HG02884 (cell line): Measurements from ENCODE around the gene RING1.

Experiments used
- ATAC-seq: cut with Tn5 transposase; IDR thresholded peaks from one replicate; pipeline ENCODE4 v1.9.1; 2021; ENCODE audit warnings: mild to moderate bottlenecking, moderate library complexity; ENCODE audit not compliant: unreplicated experiment

Gene RING1

DNA sequence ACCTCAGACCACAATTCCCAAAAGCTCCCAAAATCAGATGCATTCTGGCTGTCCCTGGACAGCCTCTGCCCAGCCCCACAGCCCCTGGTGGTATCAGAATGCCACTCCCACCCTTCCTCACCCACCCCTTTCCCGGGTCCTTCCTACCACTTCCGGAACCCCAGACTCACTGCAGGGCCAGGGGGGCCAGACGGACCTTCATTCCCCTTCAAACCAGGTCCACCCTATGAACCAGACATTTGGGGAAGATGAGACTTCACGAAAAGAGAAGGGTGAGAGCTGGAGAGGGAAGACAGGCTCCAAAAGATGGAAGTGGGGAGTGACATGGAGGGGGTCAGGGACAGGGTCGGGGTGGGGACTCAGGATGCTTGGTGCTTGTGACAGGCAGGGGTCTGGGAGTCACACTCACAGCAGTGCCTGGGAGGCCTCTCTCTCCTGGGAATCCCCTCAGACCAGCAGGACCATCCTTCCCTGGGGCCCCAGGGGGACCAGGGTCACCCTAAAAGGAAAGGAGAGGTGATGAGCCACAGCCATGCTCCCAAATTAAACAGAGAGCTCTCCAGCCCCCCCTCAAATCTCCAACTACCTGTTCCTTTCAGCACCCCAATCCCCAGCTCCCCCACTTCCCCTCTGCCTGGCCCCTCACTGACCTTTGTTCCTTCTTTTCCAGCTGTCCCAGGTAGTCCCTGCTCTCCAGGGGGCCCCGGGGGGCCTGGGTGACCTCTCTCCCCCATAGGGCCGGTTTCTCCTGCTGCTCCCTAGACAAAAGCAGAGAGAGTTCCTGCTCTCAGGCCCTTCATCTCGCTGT lies 36.2 kb upstream of the RING1 start:
- ATAC-seq, result no peak

DNA sequence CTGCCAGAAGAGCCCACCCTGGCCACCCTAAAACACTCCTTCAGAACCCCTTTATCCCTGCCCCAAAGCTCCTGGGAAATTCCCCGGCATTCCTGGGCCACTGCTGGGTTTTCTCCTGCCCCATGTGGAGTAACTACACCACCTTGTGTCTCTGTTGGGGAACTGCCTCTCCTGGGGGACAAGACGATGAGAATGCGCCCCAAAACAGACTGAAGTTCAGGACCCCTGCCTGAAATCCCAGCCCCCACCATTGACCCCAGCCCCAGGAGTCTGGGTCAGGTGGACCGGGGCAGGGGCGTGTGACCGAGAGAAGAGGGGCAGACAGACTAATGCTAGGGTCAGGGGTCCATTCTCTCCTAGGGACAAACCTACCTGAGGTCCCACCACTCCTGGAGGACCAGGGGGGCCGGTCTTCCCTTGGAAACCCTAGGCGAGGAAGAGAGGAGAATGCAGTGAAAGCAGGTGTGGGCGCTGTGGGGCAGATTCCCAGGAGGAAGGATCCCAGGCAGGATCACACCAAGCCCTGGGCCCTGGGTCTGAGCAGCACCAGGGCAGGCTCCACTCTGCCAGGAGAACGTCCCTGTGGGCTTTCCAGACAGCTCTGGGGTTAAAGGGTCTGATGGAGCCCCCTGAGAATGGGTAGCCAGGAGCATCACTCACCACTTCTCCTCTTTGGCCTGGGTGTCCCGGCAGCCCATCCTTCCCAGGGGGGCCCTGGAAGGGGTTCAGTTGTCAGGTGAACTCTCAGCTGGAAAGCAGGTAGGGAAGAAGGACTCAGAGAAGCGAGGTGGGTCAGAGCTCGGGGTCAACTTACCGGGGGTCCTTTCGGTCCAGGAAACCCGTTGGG lies 35.4 kb upstream of the RING1 start:
- ATAC-seq, result no peak

DNA sequence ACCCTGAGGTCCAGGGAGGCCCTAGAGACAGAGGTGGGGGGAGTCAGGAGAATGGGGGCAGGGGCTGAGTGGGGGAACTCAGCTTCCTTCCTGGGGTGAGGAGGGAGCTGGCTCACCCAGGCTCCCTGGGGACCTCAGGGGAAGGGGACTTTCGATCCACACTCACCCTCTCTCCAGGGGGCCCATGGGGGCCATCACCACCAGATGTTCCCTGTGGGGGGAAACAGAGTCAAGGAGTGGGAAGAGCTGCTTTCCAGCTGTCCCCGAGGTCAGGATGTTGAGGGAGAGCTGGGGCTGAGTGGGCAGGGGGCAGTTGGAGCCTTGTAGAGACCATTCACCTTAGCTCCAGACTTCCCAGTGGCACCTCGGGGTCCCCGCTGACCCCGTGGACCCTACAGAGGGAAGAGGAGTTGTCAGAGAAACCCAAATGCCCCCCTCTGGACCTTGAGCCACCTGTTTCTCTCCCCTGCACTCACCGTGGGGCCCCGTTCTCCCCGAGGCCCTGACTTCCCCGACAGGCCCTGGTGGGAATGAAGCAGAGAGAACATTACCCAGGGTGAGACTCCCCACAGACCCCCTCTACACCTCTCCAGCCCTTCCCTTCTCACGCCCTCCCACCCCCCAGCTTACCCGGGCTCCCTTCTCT lies 34.6 kb upstream of the RING1 start:
- no peak for ATAC-seq

DNA sequence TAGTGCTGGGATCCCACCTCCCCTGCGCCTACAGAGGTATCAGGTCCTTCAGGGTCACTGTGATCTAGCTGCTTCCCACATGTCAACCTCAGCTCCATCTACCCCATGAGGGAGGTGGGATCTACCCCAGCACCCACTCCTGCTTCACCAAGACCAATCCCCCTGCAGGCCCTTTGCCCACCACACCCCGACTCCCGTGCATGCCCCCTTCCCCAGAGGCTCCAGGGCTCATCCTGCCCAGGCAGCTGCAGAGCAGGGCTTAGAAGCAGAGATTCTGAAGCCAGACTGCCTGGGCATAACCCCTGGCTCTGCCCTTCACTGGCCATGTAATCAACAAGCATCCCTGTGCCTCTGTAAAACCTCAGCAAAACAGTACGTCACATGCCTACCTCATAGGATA lies 33.5 kb upstream of the RING1 start:
- ATAC-seq, result no peak

DNA sequence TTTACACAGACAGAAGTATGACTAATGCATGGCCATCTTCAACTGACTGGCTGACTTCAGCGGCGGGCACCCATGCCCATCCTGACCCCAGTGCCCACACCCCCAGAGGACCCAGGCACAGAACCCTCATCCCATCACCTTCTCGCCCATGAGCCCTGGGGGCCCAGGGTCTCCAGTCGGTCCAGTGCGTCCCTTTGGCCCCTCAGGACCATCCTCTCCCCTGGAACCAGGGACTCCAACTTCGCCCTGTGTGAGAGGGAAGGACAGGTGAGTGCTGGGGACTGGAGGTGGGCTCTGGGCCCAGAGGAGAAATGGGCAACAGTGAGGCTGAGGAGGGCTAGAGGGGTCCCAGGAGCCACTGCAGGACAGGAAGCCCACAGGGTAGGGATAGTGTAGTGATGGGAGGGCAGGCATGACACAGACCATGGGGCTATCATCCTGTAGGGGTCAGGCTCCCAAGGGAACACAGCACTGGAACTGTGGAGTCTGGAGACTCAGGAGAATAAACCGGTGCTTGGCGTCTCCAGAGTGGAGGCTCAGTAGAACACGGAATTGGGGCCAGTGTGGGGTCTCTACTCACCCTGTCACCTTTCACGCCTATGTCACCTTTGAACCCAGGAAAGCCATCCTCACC lies 32.7 kb upstream of the RING1 start:
- no peak for ATAC-seq

DNA sequence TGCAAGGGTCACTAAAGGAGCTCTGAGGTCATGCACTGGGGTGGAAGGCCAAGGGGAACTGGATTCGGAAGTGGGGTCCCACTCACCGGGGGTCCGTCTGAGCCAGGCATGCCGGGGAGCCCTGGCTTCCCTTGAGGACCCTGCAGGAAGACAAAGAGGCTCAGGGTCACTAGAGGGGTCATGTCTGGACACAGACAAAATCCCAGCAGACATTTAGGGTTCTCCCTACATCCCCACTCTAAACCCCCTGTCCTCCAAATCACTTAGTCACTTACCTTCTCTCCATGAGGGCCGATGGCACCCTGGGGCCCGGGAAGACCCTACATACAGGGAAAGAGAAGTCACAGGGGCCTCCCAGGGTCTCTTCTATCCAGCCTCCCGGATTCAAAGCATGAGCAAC lies 31.4 kb upstream of the RING1 start:
- ATAC-seq, result no peak

DNA sequence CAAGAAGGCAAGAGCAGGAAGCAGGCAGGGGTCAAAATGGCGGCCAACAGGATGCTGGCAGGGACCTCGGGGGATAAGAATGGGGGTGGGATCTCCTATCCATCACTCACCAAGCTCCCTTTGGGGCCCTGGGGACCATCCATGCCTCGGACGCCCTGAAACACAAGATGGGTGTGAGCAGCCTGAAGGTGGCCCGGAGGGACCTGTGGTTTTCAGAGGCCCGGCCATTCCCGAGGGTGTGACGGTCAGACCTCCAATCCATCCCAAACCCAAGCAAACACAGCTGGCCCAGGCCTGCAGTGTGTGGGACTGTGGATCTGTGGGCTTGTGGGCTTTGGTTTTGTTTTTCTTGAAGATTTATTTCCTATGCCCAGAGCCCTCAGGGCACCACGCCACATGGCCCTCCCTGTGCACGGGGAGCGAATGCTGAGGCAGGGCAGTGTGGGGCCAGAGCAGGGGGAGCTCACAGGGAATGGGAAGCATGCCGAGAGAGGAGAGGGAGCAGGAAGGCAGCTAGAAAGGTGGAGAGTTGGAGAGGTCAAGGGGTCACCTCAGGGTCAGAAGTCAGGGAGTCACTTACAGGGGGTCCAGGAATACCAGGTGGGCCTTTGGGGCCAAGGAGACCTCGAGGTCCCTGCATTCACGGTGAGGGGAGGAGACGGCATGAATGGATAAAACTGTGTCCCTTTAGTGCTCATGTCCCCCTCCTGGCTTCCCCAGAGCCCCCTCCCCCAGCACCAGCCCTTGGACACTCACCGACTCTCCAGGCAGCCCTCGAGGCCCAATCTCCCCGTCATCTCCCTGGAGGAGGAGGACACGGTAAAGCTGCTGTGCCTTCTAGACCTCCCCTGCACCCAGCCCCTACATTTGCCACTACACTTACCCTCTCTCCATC lies 30.5 kb upstream of the RING1 start:
- no peak for ATAC-seq

DNA sequence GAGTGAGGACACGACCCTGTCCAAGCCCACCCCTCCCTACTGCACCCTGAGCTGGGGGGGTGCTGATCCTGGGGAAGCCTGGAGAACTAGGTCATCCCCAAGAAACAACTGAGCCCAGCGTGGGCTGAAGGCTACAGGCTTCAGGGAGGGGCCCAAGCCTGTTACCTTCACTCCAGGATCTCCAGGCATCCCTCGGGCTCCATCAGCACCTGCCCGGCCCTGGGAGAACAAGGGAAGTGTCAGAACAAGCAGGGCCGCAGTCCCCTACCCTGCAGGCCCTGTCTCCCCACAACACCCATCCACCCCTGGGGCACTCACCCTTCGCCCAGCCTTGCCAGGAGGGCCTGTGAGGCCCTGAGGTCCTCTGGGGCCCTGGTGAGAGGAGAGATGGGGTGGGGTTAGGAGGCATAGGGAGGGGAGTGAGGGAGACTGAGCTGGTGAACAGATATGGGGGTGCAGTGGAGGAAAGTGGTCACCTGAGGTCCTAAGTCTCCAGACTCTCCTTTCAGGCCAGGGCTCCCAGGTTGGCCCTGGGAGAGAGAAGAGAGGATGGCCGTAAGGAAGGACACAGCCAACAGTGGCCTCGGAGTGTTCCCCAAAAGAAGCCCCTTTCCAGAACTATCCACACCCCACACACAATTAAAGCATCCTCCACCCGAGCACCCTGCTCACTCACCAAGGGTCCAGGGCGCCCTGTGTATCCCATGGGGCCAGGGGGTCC lies 29.4 kb upstream of the RING1 start:
- ATAC-seq, result no peak

DNA sequence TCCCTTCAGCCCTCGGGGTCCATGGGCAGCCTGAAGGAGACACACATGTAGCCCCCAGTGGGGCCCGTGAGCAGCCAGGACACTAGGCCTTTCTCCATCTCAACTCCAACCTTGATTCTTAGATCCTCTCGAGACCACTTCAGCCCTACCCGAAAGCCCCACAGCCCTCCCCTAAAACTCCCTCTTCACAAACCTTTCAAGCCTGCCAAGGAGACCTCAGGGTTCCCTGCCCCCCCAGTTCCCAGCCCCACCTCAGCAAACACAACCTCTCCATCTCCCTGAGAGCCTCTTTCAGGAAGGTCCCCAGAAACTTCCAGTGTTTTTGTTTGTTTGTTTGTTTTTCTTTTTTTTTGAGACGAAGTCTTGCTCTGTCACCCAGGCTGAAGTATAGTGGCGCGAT lies 27.2 kb upstream of the RING1 start:
- no peak for ATAC-seq

DNA sequence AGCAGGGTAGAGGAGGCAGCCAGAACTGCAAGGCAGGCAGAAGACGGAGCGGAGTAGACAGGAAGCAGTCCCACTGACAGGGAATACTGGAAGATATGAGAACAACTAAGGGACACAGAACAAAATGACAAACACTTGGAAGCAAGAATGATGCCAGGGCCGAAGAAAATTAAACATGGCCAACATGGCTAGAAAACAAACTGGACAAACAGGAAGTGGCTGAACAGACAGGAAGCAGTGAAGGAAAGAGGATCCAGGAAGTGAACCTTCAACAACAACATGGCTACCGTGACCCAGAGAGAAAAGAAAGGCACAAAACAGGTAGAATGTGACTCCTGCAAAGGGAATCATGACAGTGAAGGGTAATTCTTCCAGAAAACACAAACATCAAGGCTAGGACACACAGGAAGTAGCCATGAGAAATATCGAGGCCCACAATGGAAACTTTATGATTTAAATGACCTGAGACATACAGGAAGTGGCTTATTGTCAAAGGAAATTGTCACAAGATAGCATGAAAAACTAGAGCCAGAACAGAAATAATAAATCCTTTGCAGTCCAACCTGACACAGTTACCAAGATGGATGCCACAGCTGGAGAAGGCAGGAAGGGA lies 25.1 kb upstream of the RING1 start:
- no peak for ATAC-seq

DNA sequence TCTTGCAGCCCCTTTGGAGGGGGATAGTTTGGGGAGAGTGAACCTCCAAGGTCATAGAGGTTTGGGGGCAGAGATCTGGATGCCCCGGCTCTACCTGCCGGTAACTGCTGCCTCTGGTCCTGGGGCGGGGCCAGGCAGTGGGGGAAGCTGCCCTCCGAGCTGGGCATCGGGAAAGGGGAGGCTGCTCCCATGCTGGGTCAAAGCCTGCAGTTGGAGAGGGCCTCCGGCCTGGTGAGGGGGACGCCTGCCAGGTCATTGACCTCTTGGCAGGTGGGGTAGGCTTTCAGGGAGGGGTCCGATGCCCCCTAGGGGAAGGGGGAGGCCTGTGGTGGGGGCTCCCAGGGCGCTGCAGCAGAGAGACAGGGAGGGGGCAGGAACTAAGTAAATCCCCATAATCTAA lies 23.1 kb upstream of the RING1 start:
- ATAC-seq, result no peak

DNA sequence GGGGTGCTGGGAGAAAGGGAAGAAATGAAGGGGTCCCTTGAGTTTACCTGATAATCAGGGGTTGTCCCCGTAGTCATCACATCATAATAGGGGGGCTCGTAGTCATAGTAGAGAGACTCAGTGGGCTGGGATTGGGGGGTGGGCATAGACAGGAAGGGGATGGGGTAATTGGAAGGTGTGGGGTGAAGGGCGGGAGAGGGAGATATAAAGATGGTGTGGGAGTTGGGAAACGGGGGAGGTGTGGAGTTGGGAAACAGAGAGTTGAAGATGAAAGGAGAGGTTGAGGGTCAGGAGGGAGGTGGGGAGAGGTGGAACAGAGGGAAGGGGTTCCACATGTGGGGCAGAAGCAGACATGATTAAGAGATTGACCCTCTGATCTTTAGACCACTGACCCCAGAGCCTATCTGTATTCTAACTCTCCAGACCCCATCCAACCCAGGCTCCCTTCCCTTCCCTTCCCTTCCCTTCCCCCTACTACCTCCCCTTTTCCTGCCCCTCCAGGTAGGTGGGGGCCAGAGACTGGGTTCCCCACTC lies 22.6 kb upstream of the RING1 start:
- ATAC-seq, result no peak

DNA sequence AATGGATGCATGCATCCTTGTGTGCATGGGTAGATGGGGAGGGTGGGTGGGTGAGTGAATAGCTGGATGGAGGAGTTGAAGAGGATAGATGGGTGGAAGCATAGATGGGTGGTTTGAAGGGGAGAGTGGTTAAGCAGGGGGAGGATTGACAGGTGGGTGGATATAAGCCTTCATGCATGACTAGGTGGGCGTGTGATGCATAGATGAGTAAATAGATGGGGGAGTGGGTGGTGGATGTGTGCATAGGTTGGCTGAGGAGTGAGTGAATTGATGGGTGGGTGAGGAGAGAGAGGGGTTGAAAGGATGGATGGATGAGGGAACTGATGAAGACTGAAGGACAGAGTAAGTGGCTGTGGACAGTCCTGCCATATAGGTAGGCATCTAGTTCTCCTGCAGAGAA lies 20.5 kb upstream of the RING1 start:
- ATAC-seq, result no peak

DNA sequence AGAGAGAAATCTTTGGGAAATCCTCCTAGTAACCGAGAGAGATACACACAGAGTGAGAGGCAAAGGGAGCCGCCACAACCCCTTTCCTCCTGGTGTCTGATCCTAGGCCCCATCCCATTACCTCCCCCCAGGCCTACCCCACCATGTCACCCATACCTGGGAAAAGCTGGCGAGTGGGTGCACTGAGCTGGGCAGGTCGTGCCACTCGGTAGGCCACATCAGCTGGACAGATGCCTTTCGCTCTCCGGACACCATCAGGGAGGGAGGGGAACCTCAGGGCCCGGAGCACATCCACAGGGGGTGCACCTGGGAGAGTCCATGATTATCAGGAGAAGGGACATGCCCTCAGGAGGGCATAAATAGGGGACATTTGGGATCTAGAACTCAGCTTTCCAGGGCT lies 19.1 kb upstream of the RING1 start:
- no peak for ATAC-seq

DNA sequence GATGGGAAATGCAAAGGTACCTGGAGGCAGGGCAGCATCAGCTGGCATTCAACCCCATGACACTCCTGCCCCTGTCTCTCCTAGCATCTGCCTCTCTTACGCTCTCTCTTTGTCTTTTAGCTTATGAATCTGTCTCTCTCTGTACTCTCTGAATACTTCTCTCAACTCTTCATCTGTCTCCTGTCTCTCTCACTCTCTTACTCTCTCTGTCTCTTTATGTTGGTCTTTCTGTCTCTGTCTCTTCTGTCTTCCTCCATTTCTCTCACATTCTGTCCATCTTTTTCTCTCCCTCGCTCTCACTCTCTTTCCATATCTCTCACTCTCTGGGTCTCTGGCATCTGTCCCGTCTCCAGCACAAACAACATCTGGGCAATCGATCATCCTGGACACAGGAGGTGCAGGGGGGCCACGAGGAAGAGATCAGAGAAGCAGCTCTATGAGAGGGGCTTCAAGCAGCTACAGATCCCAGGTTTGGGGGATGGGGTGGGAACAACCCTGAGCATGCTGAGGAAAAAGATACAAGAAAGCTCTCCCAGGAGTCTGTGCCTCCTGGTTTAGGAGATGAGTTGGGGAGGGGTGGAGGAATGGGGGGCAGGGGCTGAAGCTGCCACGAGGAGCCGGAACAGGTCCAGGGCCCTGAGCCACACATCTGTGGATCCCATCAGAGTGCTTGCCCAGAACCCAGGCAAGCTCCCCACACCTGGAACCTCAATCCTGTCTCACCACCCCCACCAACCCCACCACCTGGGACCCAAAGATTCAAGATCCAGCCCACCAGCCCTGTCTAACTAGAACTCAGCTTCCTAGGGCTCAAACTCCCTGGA lies 18.5 kb upstream of the RING1 start:
- ATAC-seq, result no peak

DNA sequence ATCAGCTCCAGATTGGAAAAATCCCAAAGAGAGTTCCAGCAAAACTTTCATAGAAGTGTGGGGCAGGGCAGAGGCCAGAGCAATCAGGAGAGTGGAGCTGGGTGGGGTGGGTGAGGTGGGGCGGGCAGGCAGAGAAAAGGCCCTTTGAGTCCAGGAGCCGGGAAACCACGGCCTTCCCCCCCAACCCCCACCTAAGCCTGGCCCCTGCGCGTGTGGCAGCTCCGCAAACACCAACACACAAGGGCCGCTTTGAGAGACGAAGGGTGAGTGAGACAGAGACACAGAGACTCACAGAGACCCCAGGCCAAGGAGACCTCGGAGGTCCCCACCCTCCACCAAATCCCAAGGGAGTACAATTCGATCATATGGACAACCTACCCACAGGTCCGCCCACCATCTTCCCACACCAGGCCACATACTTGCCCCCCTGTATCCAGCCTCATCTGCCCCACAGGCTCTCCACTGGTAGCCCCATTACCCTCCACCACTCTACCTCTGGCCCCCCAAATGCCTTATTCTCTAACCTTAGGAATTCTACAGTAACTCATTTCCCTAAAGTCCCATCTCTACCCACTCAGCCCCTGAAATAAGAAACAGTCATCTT lies 17.7 kb upstream of the RING1 start:
- no peak for ATAC-seq

DNA sequence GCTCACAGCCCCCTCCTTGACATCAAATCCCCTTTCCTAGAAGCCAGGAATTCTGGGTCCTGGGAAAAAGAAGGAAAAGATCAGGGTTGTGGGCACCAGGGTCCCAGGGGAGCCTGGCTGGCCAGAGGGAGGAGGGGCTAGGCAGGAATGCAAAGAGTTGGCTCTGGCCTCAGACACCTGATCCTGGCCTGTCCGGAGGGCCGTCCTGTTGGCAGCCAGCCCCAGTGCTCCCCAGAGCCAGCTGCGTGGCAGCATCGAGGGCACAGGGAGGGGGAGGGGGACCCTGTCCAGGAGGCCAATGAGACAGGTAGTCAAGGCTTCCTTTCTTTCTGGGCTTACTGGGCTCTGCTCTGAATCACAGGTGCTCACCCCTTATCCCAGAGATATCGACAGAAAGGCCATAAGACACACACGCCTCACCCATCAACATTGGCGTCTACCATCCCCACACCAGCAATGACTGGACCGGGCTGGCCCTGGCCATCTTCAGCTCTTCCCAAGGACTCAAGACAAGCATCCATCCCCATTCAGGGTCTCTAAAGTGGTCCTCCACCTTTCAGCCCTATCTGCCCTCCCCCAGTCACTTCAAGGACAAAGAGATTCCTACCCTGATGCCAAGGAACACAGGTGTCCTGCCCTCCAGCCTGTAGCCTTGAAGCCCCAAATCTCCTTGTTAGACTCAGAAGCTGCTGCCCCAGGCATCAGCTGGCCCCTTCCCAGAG lies 16.8 kb upstream of the RING1 start:
- ATAC-seq, result no peak
